Stimulated activated CD4-positive, alpha-beta T cell treated with anti-CD3 and anti-CD28 coated beads, Interleukin-12 subunit alpha, Interleukin-12 subunit beta, amount 100 ng/mL, for 24 hours (primary cell): ENCODE results near the gene ASIC5.
"Not testable (repeated sequence)": the region's sequence is repeated elsewhere in the genome, so short reads cannot be mapped to it uniquely, and the experiment has no call there.

ENCODE experiments used
- DNase-seq, 2 experiments: peaks; one replicate each; pipeline ENCODE4 v3.0.0-alpha.2; 2020; ENCODE audit warnings: low read depth in 2 of 2

Gene ASIC5

GRCh38 chr4:155800685-155801343, 65.3 kb downstream of the ASIC5 start:
- DNase-seq = no peak

- no peak for DNase-seq
Observed at GRCh38 chr4:155799794-155800123, 66.3 kb downstream of the ASIC5 start.

DNA sequence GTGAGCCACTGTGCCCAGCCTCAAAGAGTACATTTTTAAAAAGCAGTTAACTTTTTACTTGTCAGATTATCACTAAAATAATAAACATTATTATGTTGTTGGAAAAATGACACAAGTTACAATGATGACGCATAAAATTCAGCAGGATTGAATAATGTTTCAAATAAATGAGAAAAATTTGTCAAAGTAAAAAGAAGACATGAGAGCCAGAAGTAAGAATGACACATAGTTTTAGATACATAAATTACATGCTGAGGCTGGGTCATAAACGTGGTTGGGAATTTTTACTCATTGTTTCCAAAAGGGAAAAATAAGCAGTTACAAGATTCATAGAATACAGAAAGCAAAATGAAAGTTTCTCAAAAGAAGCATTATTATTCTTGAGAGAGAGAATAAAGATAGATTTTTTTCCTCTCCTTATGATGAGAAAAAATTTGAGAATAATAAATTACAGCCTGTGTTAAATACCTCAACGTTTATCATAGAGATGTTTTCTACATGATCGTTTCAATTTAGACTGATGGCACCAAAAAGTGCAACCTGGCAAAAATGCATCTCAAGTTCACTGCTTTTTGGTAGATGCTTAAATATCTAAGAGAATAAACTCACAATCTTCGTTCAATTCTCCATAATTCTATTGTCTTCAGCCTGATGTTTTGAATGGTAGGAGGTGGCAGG, 66.8 kb downstream of the ASIC5 start:
- DNase-seq = no peak

DNA sequence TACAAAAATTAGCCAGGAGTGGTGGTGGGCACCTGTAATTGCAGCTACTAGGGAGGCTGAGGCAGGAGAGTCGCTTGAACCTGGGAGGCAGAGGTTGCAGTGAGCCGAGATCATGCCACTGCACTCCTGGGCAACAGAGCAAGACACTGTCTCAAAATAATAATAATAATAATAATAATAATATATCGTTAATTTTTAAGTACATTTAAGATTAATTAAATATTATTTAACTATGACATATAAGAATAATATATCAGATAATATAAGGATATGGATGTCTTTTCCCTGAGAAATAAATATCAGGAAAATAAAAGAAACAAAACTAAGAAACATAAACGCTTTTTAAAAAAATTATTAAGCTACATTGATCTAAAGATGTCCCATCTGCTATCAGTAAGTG, 68.5 kb downstream of the ASIC5 start:
- DNase-seq = not testable (repeated sequence)

DNA sequence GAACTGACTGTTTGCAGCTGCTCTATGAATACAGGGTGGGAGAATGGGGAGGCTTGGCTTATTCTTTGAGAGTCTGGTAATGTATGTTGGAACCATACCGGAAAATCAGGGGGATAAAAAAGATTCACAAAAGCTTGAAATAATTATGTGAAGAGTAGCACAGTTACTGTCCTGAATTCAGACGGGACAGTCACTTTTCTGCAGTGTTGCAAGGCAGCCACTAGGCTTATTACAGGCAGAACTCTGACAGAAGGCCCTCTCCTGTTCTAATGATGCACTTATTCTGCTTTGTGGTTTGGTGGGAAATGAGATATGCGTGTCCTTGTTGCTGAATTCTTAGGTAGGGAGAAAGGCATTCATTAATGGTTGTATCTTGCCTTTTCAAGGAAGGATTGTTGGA, 70.1 kb downstream of the ASIC5 start:
- DNase-seq = no peak

DNA sequence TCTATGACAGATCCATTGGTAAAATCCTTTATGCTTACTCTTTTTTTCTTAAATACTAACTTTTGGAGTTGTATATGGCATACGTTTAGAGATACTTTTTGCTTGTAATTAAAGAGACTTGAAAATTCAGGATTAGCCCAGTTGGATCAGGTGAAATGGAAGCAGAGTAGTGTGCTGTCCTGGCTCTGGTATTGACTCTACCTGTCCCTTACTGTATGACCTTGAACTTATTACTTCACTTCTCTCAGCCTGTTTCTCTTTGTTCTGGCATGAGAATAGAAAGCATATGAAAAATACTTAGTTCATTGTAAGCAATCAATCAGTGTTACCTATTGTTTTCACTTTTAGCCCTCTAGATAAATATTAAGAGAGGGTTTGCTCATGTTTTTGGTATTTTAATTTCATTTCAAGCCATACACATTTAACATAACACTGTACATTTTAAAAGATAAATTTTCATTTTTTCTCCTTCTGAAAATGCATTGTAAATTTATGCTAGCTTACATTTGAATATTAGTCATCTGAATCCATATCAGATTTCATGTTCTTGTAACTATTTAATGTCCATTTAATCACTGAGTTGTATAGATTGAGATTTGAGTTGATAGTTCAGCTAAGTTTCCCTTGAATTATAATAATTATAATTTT, 71.4 kb downstream of the ASIC5 start:
- no peak for DNase-seq

DNA sequence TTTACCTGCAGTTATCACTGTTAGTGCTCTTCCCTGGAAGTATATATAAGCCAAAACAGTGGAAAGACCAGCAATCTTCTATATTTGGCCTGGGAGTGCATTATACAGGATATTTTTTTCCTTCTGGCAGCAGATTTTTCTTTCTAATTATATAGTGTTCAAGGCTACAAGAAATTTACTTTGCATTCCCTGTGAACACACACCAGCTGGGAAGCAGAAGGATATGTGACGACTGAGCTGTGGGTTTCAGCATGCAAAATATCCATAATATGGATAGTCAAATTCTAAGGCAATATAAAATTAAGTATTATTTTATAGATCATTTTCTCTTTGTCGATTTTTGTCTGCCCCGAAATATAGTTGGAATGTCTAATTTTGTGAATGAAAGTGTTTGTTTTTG, 76.1 kb downstream of the ASIC5 start:
- DNase-seq = no peak

- DNase-seq = no peak
Observed at GRCh38 chr4:155789391-155789790, 76.7 kb downstream of the ASIC5 start.

DNA sequence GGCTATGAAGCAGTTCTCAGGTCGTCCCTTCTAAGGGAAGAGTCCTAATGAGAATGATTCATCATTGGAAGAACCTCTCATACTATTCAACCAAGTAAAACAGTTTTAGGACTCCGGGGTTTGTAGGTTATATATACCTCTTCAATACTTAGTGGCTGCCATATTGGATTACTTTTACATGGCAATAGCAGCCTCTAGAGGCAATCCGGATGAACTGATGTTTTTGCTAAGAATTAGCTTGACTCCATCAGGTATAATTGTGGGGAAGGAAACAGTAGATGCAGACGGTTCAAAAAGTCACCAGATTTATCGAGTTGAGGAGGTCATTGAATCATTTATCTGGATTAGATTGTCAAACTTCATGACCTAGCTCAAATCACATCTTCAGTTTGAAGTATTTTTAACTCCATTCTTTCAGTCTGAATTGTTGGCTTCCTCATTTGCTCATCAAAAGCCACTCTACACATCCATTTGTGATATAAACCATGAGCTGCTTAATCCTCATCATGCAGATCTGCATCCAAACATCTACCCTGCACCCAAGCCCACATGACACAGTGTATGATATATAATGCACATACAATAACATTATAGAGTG, 78.9 kb downstream of the ASIC5 start:
- DNase-seq = no peak

DNA sequence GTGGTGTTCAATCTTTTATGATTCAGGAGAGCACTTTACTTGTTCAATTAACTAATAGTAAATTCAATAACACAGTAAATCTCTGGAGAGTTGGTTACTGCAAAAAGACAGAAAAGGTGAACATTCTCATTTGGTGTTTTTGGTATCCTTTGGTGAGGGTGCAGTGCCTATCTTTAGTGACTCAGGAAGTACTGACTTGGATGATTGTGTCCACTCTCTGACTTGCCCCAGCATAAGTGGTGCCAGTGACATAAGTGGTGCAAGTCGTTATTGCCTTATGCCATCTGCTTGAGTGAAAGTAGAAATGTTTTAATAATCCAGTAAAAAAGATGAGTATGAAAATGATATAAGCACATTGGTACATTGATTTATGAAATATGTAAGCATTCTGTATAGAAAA, 80.2 kb downstream of the ASIC5 start:
- no peak for DNase-seq

DNA sequence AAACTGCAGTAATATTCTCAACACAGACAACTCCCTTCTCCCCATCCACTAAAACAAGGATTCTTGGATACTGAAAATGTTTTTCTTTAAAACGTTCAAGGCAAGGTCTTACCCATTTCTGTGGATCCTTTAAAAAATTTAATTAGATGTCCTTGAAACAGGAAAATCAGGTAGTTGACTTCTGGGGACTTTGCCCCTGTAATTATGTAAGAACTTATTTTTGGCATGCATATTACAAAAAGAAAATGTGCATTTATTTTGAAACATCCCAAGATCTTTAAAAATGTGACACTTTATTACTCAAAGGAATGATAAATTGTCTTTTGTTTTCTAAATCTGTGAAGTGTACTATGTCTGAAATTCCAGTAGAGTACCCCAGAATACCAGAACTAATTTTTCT, 81.4 kb downstream of the ASIC5 start:
- DNase-seq = no peak

DNA sequence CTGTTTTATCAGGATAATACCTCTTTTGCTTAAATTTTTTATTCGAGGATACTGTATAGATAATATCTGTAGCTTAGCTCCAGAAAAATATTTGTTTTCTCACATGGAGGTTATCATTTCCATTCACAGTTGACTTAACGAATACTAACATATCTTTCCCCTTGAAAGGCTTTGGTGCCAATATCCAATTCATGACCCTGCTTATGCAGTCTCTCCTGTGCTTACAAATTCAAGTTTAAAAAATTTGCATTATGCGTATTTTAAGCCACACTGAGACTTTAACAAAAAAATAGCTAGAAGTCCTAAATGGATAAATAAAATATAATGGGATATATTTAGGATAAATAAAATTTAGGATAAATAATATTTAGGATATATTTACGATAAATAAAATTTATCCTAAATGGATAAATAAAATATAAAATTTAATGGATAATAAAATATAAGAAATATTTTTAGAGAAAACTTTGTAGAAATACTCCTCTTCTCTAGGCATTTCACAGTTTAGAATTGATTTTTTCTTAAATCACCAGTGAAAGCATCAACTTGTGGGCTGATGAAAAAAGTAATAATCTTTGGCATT, 84.7 kb downstream of the ASIC5 start:
- DNase-seq = no peak

GRCh38 chr4:155780775-155781174, 85.3 kb downstream of the ASIC5 start:
- no peak for DNase-seq
